Measurements from ENCODE around the gene CNTNAP2. TPM values are rescaled to one million over a fixed set of nuclear protein-coding genes. Genes with fewer than 3 reads are reported as not detected.

The CNTNAP2 gene
- total RNA-seq, 1 experiment from 2014 or later: 42.5 TPM

GRCh38 chr7:146414373-146414772 is 297.8 kb downstream of the CNTNAP2 start:
- Histone ChIP-seq H3K27me3 (replicated peaks; ENCODE audit: control insufficient read depth, insufficient read depth, low read length) (no peaks in the 10 kb centered on the region), H3K9me3 (no peaks in the 10 kb centered on the region), H3K4me3 (ENCODE audit: low read depth, low read length) (no peak overlapping the region), H3K36me3 (ENCODE audit: control insufficient read depth, insufficient read depth, low read length) (no peaks in the 10 kb centered on the region), H3K4me1 (no peaks in the 10 kb centered on the region)
- Mint-ChIP-seq H3K36me3 (ENCODE audit: insufficient read depth, unreplicated experiment) (no peaks in the 10 kb centered on the region), H3K4me1 (ENCODE audit: low read depth, unreplicated experiment) (no peaks in the 10 kb centered on the region), H3K9me3 (ENCODE audit: unreplicated experiment) (no peaks in the 10 kb centered on the region), H3K27me3 (ENCODE audit: insufficient read depth, unreplicated experiment) (no peaks in the 10 kb centered on the region), H3K27ac (ENCODE audit: unreplicated experiment) (no peak overlapping the region), H3K4me3 (ENCODE audit: unreplicated experiment) (no peak overlapping the region)
- POLR2A ChIA-PET: no interaction called here
- no TSS peak for BruUV-seq (replicated peaks)
- no peak for TF ChIP-seq CTCF (IDR thresholded peaks at IDR 0.05; ENCODE audit: insufficient read depth in 1 of 2, low read depth in 1 of 2, low read length in 1 of 2, severe bottlenecking in 1 of 2, unreplicated experiment in 1 of 2)
- CTCF ChIA-PET: no interaction called here
- DNase-seq: no peak
- intact Hi-C loops (cut with micrococcal nuclease; ENCODE audit: unreplicated experiment): no loop called here

- no peaks in the 10 kb centered on the region for H3K27me3 Mint-ChIP-seq (ENCODE audit: insufficient read depth, unreplicated experiment)
- BruUV-seq (replicated peaks): no TSS peak
- Histone ChIP-seq H3K4me3 (ENCODE audit: low read depth, low read length) (no peak overlapping the region), H3K36me3 (ENCODE audit: control insufficient read depth, insufficient read depth, low read length) (no peaks in the 10 kb centered on the region), H3K4me1 (no peaks in the 10 kb centered on the region), H3K27me3 (replicated peaks; ENCODE audit: control insufficient read depth, insufficient read depth, low read length) (no peaks in the 10 kb centered on the region), H3K9me3 (no peaks in the 10 kb centered on the region)
- DNase-seq: no peak
- no peaks in the 10 kb centered on the region for H3K4me1 Mint-ChIP-seq (ENCODE audit: low read depth, unreplicated experiment)
- ChIA-PET POLR2A (no interaction called here), CTCF (no interaction called here)
- TF ChIP-seq CTCF (IDR thresholded peaks at IDR 0.05; ENCODE audit: insufficient read depth in 1 of 2, low read depth in 1 of 2, low read length in 1 of 2, severe bottlenecking in 1 of 2, unreplicated experiment in 1 of 2): no peak
- no peaks in the 10 kb centered on the region for H3K36me3 Mint-ChIP-seq (ENCODE audit: insufficient read depth, unreplicated experiment)
- no peak overlapping the region for H3K27ac Mint-ChIP-seq (ENCODE audit: unreplicated experiment)
- intact Hi-C loops (cut with micrococcal nuclease; ENCODE audit: unreplicated experiment): no loop called here
- no peaks in the 10 kb centered on the region for H3K9me3 Mint-ChIP-seq (ENCODE audit: unreplicated experiment)
- H3K4me3 Mint-ChIP-seq (ENCODE audit: unreplicated experiment): no peak overlapping the region
These were observed 298.3 kb downstream of the CNTNAP2 start for GRCh38 chr7:146414937-146415336.

GRCh38 chr7:146417176-146417575 is 300.6 kb downstream of the CNTNAP2 start:
- H3K9me3 ChIP-seq: no peaks in the 10 kb centered on the region
- H3K36me3 ChIP-seq (ENCODE audit: control insufficient read depth, insufficient read depth, low read length): no peaks in the 10 kb centered on the region
- no TSS peak for BruUV-seq (replicated peaks)
- ChIA-PET CTCF (no interaction called here), POLR2A (no interaction called here)
- no peaks in the 10 kb centered on the region for H3K9me3 Mint-ChIP-seq (ENCODE audit: unreplicated experiment)
- no peak for DNase-seq
- H3K4me1 Mint-ChIP-seq (ENCODE audit: low read depth, unreplicated experiment): no peaks in the 10 kb centered on the region
- intact Hi-C loops (cut with micrococcal nuclease; ENCODE audit: unreplicated experiment): no loop called here
- no peak overlapping the region for H3K4me3 Mint-ChIP-seq (ENCODE audit: unreplicated experiment)
- no peaks in the 10 kb centered on the region for H3K27me3 Mint-ChIP-seq (ENCODE audit: insufficient read depth, unreplicated experiment)
- no peak overlapping the region for H3K4me3 ChIP-seq (ENCODE audit: low read depth, low read length)
- H3K27ac Mint-ChIP-seq (ENCODE audit: unreplicated experiment): no peak overlapping the region
- H3K27me3 ChIP-seq (replicated peaks; ENCODE audit: control insufficient read depth, insufficient read depth, low read length): no peaks in the 10 kb centered on the region
- no peaks in the 10 kb centered on the region for H3K36me3 Mint-ChIP-seq (ENCODE audit: insufficient read depth, unreplicated experiment)
- no peaks in the 10 kb centered on the region for H3K4me1 ChIP-seq
- no peak for TF ChIP-seq CTCF (IDR thresholded peaks at IDR 0.05; ENCODE audit: insufficient read depth in 1 of 2, low read depth in 1 of 2, low read length in 1 of 2, severe bottlenecking in 1 of 2, unreplicated experiment in 1 of 2)

All from Caco-2 (cell line).